GM08714 (cell line): Measurements from ENCODE around the gene ATP6V1G2.
"Not testable (repeated sequence)": the region's sequence is repeated elsewhere in the genome, so short reads cannot be mapped to it uniquely, and the experiment has no call there.

Source experiments
- H3K4me3 ChIP-seq: fragments of 200-500 bp; sonication (Bioruptor generic); 2 replicates; pipeline ENCODE4 v1.5.1; 2014; ENCODE audit warnings: mild to moderate bottlenecking, low read length, inconsistent platforms
- ZNF274 ChIP-seq: IDR thresholded peaks from 2 replicates; pipeline ENCODE4 v1.6.1; 2012; ENCODE audit warnings: mild to moderate bottlenecking, low read depth, low read length

ATP6V1G2 gene

GRCh38 chr6:31533455-31533841 lies 13.0 kb downstream of the ATP6V1G2 start:
- TF ChIP-seq ZNF274, result no peak
- H3K4me3 ChIP-seq, result no peak overlapping the region

- no peak for TF ChIP-seq ZNF274
- no peak overlapping the region for H3K4me3 ChIP-seq
Measured at GRCh38 chr6:31532644-31533454, 13.6 kb downstream of the ATP6V1G2 start.

GRCh38 chr6:31531771-31532643 lies 14.4 kb downstream of the ATP6V1G2 start:
- no peak for TF ChIP-seq ZNF274
- no peak overlapping the region for H3K4me3 ChIP-seq

- no peak for TF ChIP-seq ZNF274
- no peak overlapping the region for H3K4me3 ChIP-seq
Measured at GRCh38 chr6:31531162-31531561, 15.2 kb downstream of the ATP6V1G2 start.

GRCh38 chr6:31530659-31531058 lies 15.7 kb downstream of the ATP6V1G2 start:
- no peak overlapping the region for H3K4me3 ChIP-seq
- TF ChIP-seq ZNF274, result no peak

GRCh38 chr6:31529329-31530150 lies 16.9 kb downstream of the ATP6V1G2 start:
- TF ChIP-seq ZNF274, result no peak
- no peak overlapping the region for H3K4me3 ChIP-seq

- TF ChIP-seq ZNF274, result no peak
Measured at GRCh38 chr6:31528821-31529328, 17.5 kb downstream of the ATP6V1G2 start, which contains the start of gene MCCD1. Gene MCCD1, plus strand, starts transcription at chr6:31528962. Its CDS starts 53 bp downstream, at chr6:31529015.

GRCh38 chr6:31528307-31528777 lies 18.1 kb downstream of the ATP6V1G2 start:
- no peak for TF ChIP-seq ZNF274
- H3K4me3 ChIP-seq, result no peak overlapping the region

More at GRCh38 chr6:31528821-31529328, 17.5 kb downstream of the ATP6V1G2 start, which contains the start of gene MCCD1:
- H3K4me3 ChIP-seq, result no peak within 1 kb of the TSS

GRCh38 chr6:31525932-31526591 lies 20.3 kb downstream of the ATP6V1G2 start:
- no peak overlapping the region for H3K4me3 ChIP-seq
- no peak for TF ChIP-seq ZNF274

- TF ChIP-seq ZNF274, result no peak
- H3K4me3 ChIP-seq, result no peak overlapping the region
Measured at GRCh38 chr6:31525553-31525931, 20.9 kb downstream of the ATP6V1G2 start.

- TF ChIP-seq ZNF274, result no peak
- no peak overlapping the region for H3K4me3 ChIP-seq
Measured at GRCh38 chr6:31521835-31522234, 24.6 kb downstream of the ATP6V1G2 start.

GRCh38 chr6:31513456-31514165 lies 32.8 kb downstream of the ATP6V1G2 start:
- TF ChIP-seq ZNF274, result no peak

GRCh38 chr6:31510007-31510406 lies 36.4 kb downstream of the ATP6V1G2 start:
- no peak overlapping the region for H3K4me3 ChIP-seq

More at GRCh38 chr6:31513456-31514165, 32.8 kb downstream of the ATP6V1G2 start:
- H3K4me3 ChIP-seq, result no peak overlapping the region

GRCh38 chr6:31509036-31509435 lies 37.4 kb downstream of the ATP6V1G2 start:
- H3K4me3 ChIP-seq, result not testable (repeated sequence)

More at GRCh38 chr6:31510007-31510406, 36.4 kb downstream of the ATP6V1G2 start:
- no peak for TF ChIP-seq ZNF274
